ENCODE results near the gene CNTNAP2.

CNTNAP2 gene

GRCh38 chr7:146115851-146116520 lies 615 bp upstream of the CNTNAP2 start:
- Histone ChIP-seq H3K4me3 (ENCODE audit: low read depth, low read length) (peak overlapping the region; percentile 42), H3K36me3 (ENCODE audit: control insufficient read depth in 2 of 2, insufficient read depth in 1 of 2, low read length in 2 of 2) (no peaks in the 10 kb centered on the region), H3K4me1 (ENCODE audit: control insufficient read depth, insufficient read depth, low read length) (no peaks in the 10 kb centered on the region), H3K9me3 (ENCODE audit: control insufficient read depth, insufficient read depth, low read depth, low read length) (no peaks in the 10 kb centered on the region), H3K27ac (ENCODE audit: extremely low read depth, low read depth, low read length) (no peak overlapping the region)
- ChIA-PET POLR2A (interaction anchor here (0.6 to 0.7 kb wide), 2 partner anchors 178 to 538 kb away, joined by 4 read pairs; no protein-coding TSS in a partner anchor), CTCF (interaction anchor here (0.7 to 1.4 kb wide), 2 partner anchors 11 to 14 kb away, joined by 3 to 4 read pairs; no protein-coding TSS in a partner anchor)
- TF ChIP-seq ZNF513 (tag by site-specific recombination; IDR thresholded peaks at IDR 0.05) (peak; percentile 60), KLF8 (tag by site-specific recombination; IDR thresholded peaks at IDR 0.05) (peak; percentile 72), ZXDB (tag by site-specific recombination; IDR thresholded peaks at IDR 0.05) (0 out of 2 replicates have a peak, but pooled peaks have one; percentile 30), GLIS1 (tag by site-specific recombination; IDR thresholded peaks at IDR 0.05) (peak; percentile 43; the same call in 1 of the 2 replicates), ZNF391 (tag by site-specific recombination; IDR thresholded peaks at IDR 0.05; ENCODE audit: borderline replicate concordance, low read depth) (no peak), KLF9 (tag by site-specific recombination; IDR thresholded peaks at IDR 0.05; ENCODE audit: low read depth) (0 out of 2 replicates have a peak, but pooled peaks have one; percentile 20), ZBTB26 (tag by site-specific recombination; optimal IDR thresholded peaks at IDR 0.05) (peak; percentile 77), ZNF692 (tag by site-specific recombination; IDR thresholded peaks at IDR 0.05) (peak; percentile 69), ZNF768 (tag by site-specific recombination; IDR thresholded peaks at IDR 0.05) (no peak), ZNF248 (tag by site-specific recombination; IDR thresholded peaks at IDR 0.05) (no peak), HOXA7 (CRISPR knock-in tag; IDR thresholded peaks at IDR 0.05; ENCODE audit: borderline replicate concordance) (no peak), ZNF2 (tag by site-specific recombination; IDR thresholded peaks at IDR 0.05) (0 out of 2 replicates have a peak, but pooled peaks have one; percentile 23), REST (tag by site-specific recombination; IDR thresholded peaks at IDR 0.05) (peak; percentile 99), EGR2 (tag by site-specific recombination; IDR thresholded peaks at IDR 0.05; ENCODE audit: low read depth) (peak; percentile 57; the same call in 1 of the 2 replicates), ZNF639 (tag by site-specific recombination; IDR thresholded peaks at IDR 0.05) (peak; percentile 44; the same call in 1 of the 2 replicates), ZNF549 (tag by site-specific recombination; IDR thresholded peaks at IDR 0.05) (no peak), ZNF202 (tag by site-specific recombination; IDR thresholded peaks at IDR 0.05; ENCODE audit: borderline replicate concordance) (no peak), ZNF518A (tag by site-specific recombination; conservative IDR thresholded peaks at IDR 0.05; ENCODE audit: low read depth) (no peak), MZF1 (tag by site-specific recombination; IDR thresholded peaks at IDR 0.05; ENCODE audit: borderline replicate concordance) (no peak), ZBTB8A (tag by site-specific recombination; IDR thresholded peaks at IDR 0.05) (0 out of 2 replicates have a peak, but pooled peaks have one; percentile 15)
